ENCODE results near the gene PDE9A. TPM values are rescaled to one million over a fixed set of nuclear protein-coding genes. Genes with fewer than 3 reads are reported as not detected.
"Not testable (repeated sequence)": the region's sequence is repeated elsewhere in the genome, so short reads cannot be mapped to it uniquely, and the experiment has no call there.

PDE9A gene
- total RNA-seq, 1 donor: not detected

- no peak overlapping the region for H3K4me3 ChIP-seq (ENCODE audit: low read depth, low read length)
- no peak for TF ChIP-seq CTCF (IDR thresholded peaks at IDR 0.05; ENCODE audit: insufficient read depth, low read length)
- no peak for DNase-seq (ENCODE audit: low read depth)
Observed at GRCh38 chr21:42798106-42798505, 144.7 kb downstream of the PDE9A start.

GRCh38 chr21:42799516-42799915 is 146.1 kb downstream of the PDE9A start:
- H3K4me3 ChIP-seq (ENCODE audit: low read depth, low read length): no peak overlapping the region
- DNase-seq (ENCODE audit: low read depth): no peak
- TF ChIP-seq CTCF (IDR thresholded peaks at IDR 0.05; ENCODE audit: insufficient read depth, low read length): no peak

- no peak for DNase-seq (ENCODE audit: low read depth)
- H3K4me3 ChIP-seq (ENCODE audit: low read depth, low read length): no peak overlapping the region
- no peak for TF ChIP-seq CTCF (IDR thresholded peaks at IDR 0.05; ENCODE audit: insufficient read depth, low read length)
Observed at GRCh38 chr21:42799948-42800347, 146.5 kb downstream of the PDE9A start.

- not testable (repeated sequence) for DNase-seq (ENCODE audit: low read depth); H3K4me3 ChIP-seq (ENCODE audit: low read depth, low read length)
Observed at GRCh38 chr21:42801616-42802015, 148.2 kb downstream of the PDE9A start.

GRCh38 chr21:42806509-42807140 is 153.2 kb downstream of the PDE9A start:
- TF ChIP-seq CTCF (IDR thresholded peaks at IDR 0.05; ENCODE audit: insufficient read depth, low read length): no peak
- DNase-seq (ENCODE audit: low read depth): no peak

GRCh38 chr21:42807293-42807895 is 154.0 kb downstream of the PDE9A start:
- not testable (repeated sequence) for DNase-seq (ENCODE audit: low read depth)

More at GRCh38 chr21:42806509-42807140, 153.2 kb downstream of the PDE9A start:
- no peak overlapping the region for H3K4me3 ChIP-seq (ENCODE audit: low read depth, low read length)

GRCh38 chr21:42807938-42808613 is 154.7 kb downstream of the PDE9A start:
- no peak overlapping the region for H3K4me3 ChIP-seq (ENCODE audit: low read depth, low read length)
- no peak for DNase-seq (ENCODE audit: low read depth)
- TF ChIP-seq CTCF (IDR thresholded peaks at IDR 0.05; ENCODE audit: insufficient read depth, low read length): no peak

More at GRCh38 chr21:42807293-42807895, 154.0 kb downstream of the PDE9A start:
- not testable (repeated sequence) for H3K4me3 ChIP-seq (ENCODE audit: low read depth, low read length)
